HG03039 (cell line): ENCODE measurements around the gene ONECUT3.

Source experiments
- ATAC-seq: cut with Tn5 transposase; IDR thresholded peaks from one replicate; pipeline ENCODE4 v1.9.1; 2021; ENCODE audit warnings: mild to moderate bottlenecking, moderate library complexity; ENCODE audit not compliant: unreplicated experiment

Gene ONECUT3

GRCh38 chr19:1828279-1829238 is 75.3 kb downstream of the ONECUT3 start:
- ATAC-seq = no peak

GRCh38 chr19:1829958-1830357 is 76.7 kb downstream of the ONECUT3 start:
- ATAC-seq = no peak

GRCh38 chr19:1830568-1830967 is 77.3 kb downstream of the ONECUT3 start:
- no peak for ATAC-seq
